ENCODE results near the gene CBX3.
"Not testable (repeated sequence)": the region's sequence is repeated elsewhere in the genome, so short reads cannot be mapped to it uniquely, and the experiment has no call there.

Gene CBX3

GRCh38 chr7:26169271-26169670 is 32.3 kb upstream of the CBX3 start:
- in situ Hi-C loops (cut with HindIII; ENCODE audit: low sequenced_read_pairs): loop anchor here (25.0 kb wide), 1 partner anchor 993 kb away; the partner anchor contains the start of genes HOXA10, HOXA3, HOXA7 and HOXA9
- TF ChIP-seq CTCF (IDR thresholded peaks at IDR 0.05; ENCODE audit: low read depth, low read length, missing control alignments): no peak
- no peak for DNase-seq (ENCODE audit: low read depth)
- H3K4me3 ChIP-seq (ENCODE audit: low read depth, low read length): no peak overlapping the region

GRCh38 chr7:26170663-26171062 is 30.9 kb upstream of the CBX3 start:
- no peak for TF ChIP-seq CTCF (IDR thresholded peaks at IDR 0.05; ENCODE audit: low read depth, low read length, missing control alignments)
- no peak overlapping the region for H3K4me3 ChIP-seq (ENCODE audit: low read depth, low read length)
- in situ Hi-C loops (cut with HindIII; ENCODE audit: low sequenced_read_pairs): loop anchor here (5.0 to 25.0 kb wide), 3 partner anchors 38 to 992 kb away; partner anchors contain the start of genes HOXA10, HOXA3, HOXA7 and HOXA9
- no peak for DNase-seq (ENCODE audit: low read depth)

GRCh38 chr7:26171601-26172000 is 29.9 kb upstream of the CBX3 start:
- DNase-seq (ENCODE audit: low read depth): no peak
- TF ChIP-seq CTCF (IDR thresholded peaks at IDR 0.05; ENCODE audit: low read depth, low read length, missing control alignments): no peak
- in situ Hi-C loops (cut with HindIII; ENCODE audit: low sequenced_read_pairs): loop anchor here (5.0 to 25.0 kb wide), 3 partner anchors 39 to 991 kb away; partner anchors contain the start of genes HOXA10, HOXA3, HOXA7 and HOXA9
- H3K4me3 ChIP-seq (ENCODE audit: low read depth, low read length): no peak overlapping the region

GRCh38 chr7:26172048-26172447 is 29.5 kb upstream of the CBX3 start:
- no peak for TF ChIP-seq CTCF (IDR thresholded peaks at IDR 0.05; ENCODE audit: low read depth, low read length, missing control alignments)
- no peak overlapping the region for H3K4me3 ChIP-seq (ENCODE audit: low read depth, low read length)
- DNase-seq (ENCODE audit: low read depth): no peak
- in situ Hi-C loops (cut with HindIII; ENCODE audit: low sequenced_read_pairs): loop anchor here (5.0 to 25.0 kb wide), 3 partner anchors 40 to 990 kb away; partner anchors contain the start of genes HOXA10, HOXA3, HOXA7 and HOXA9

GRCh38 chr7:26175903-26176302 is 25.6 kb upstream of the CBX3 start:
- DNase-seq (ENCODE audit: low read depth); H3K4me3 ChIP-seq (ENCODE audit: low read depth, low read length); in situ Hi-C loops (cut with HindIII; ENCODE audit: low sequenced_read_pairs): not testable (repeated sequence)

- DNase-seq (ENCODE audit: low read depth); H3K4me3 ChIP-seq (ENCODE audit: low read depth, low read length); in situ Hi-C loops (cut with HindIII; ENCODE audit: low sequenced_read_pairs): not testable (repeated sequence)
Measured at GRCh38 chr7:26176696-26177095, 24.8 kb upstream of the CBX3 start.

- in situ Hi-C loops (cut with HindIII; ENCODE audit: low sequenced_read_pairs); DNase-seq (ENCODE audit: low read depth): not testable (repeated sequence)
Measured at GRCh38 chr7:26177269-26177668, 24.3 kb upstream of the CBX3 start.

GRCh38 chr7:26178272-26178960 is 23.1 kb upstream of the CBX3 start:
- DNase-seq (ENCODE audit: low read depth): no peak
- in situ Hi-C loops (cut with HindIII; ENCODE audit: low sequenced_read_pairs): no loop called here
- no peak overlapping the region for H3K4me3 ChIP-seq (ENCODE audit: low read depth, low read length)
- no peak for TF ChIP-seq CTCF (IDR thresholded peaks at IDR 0.05; ENCODE audit: low read depth, low read length, missing control alignments)

More at GRCh38 chr7:26177269-26177668, 24.3 kb upstream of the CBX3 start:
- not testable (repeated sequence) for H3K4me3 ChIP-seq (ENCODE audit: low read depth, low read length)

Measured in astrocyte of the cerebellum (primary cell).